Skeletal muscle tissue (tissue), 4 donors: ENCODE measurements around the gene OSMR. TPM values are rescaled to one million over a fixed set of nuclear protein-coding genes. Genes with fewer than 3 reads are reported as not detected.

Experiments
- H3K27ac ChIP-seq: one replicate; pipeline ENCODE4 v1.7.0; 2013; ENCODE audit warnings: mild to moderate bottlenecking, low read depth, low read length, inconsistent platforms
- H3K27me3 ChIP-seq, 3 donors: one replicate each; pipeline ENCODE4 v1.7.0; 2013; ENCODE audit warnings: low read length in 3 of 3; ENCODE audit not compliant: control insufficient read depth in 3 of 3, insufficient read depth in 3 of 3
- H3K36me3 ChIP-seq, 3 donors: one replicate each; pipeline ENCODE4 v1.7.0; 2013; ENCODE audit warnings: low read length in 3 of 3; ENCODE audit not compliant: control insufficient read depth in 3 of 3, insufficient read depth in 3 of 3
- H3K4me1 ChIP-seq, 3 donors: one replicate each; pipeline ENCODE4 v1.7.0; 2013; ENCODE audit warnings: low read length in 3 of 3, mild to moderate bottlenecking in 3 of 3; ENCODE audit not compliant: control insufficient read depth in 3 of 3, insufficient read depth in 3 of 3
- H3K4me3 ChIP-seq, 3 donors: one replicate each; pipeline ENCODE4 v1.7.0; 2013; ENCODE audit warnings: low read length in 3 of 3
- H3K9ac ChIP-seq, 3 donors: one replicate each; pipeline ENCODE4 v1.7.0; 2013; ENCODE audit warnings: low read length in 3 of 3, mild to moderate bottlenecking in 3 of 3, moderate library complexity in 2 of 3, low read depth in 1 of 3
- H3K9me3 ChIP-seq, 3 donors: one replicate each; pipeline ENCODE4 v1.7.0; 2013; ENCODE audit warnings: low read length in 3 of 3; ENCODE audit not compliant: control insufficient read depth in 3 of 3
- total RNA-seq: library from RNA; depleted of rRNA; stranded (reverse); fragments of >200 nt; gene quantifications from one replicate; pipeline ENCODE4 v1.2.3, GENCODE V29; 2014
- donor health status: Osteomylitis.

Gene OSMR
- total RNA-seq, 1 donor from 2014 or later, result 4.2 TPM

GRCh38 chr5:38961691-38962090 is 115.9 kb downstream of the OSMR start:
- H3K9me3 ChIP-seq, result no peaks in the 10 kb centered on the region
- no peak overlapping the region for H3K4me3 ChIP-seq
- H3K36me3 ChIP-seq, result peaks cover 17 to 38% (median 38%) of the 10 kb centered on the region in 3 donors
- no peaks in the 10 kb centered on the region for H3K27me3 ChIP-seq
- H3K4me1 ChIP-seq, result no peaks in the 10 kb centered on the region
- H3K9ac ChIP-seq, result no peak overlapping the region
- no peak overlapping the region for H3K27ac ChIP-seq

- no peaks in the 10 kb centered on the region for H3K27me3 ChIP-seq
- H3K9me3 ChIP-seq, result no peaks in the 10 kb centered on the region
- H3K36me3 ChIP-seq, result peaks cover 7 to 21% (median 18%) of the 10 kb centered on the region in 3 donors
- no peak overlapping the region for H3K4me3 ChIP-seq
- no peak overlapping the region for H3K9ac ChIP-seq
- no peaks in the 10 kb centered on the region for H3K4me1 ChIP-seq
- H3K27ac ChIP-seq, result no peak overlapping the region
Measured at GRCh38 chr5:38968665-38969064, 122.9 kb downstream of the OSMR start.

- H3K9me3 ChIP-seq, result no peaks in the 10 kb centered on the region
- no peak overlapping the region for H3K27ac ChIP-seq
- no peak overlapping the region for H3K9ac ChIP-seq
- H3K27me3 ChIP-seq, result no peaks in the 10 kb centered on the region
- no peaks in the 10 kb centered on the region for H3K4me1 ChIP-seq
- peaks cover 0 to 16% (median 5%) of the 10 kb centered on the region in 3 donors for H3K36me3 ChIP-seq
- no peak overlapping the region for H3K4me3 ChIP-seq
Measured at GRCh38 chr5:38978036-38978435, 132.2 kb downstream of the OSMR start.

GRCh38 chr5:38979535-38979934 is 133.7 kb downstream of the OSMR start:
- H3K36me3 ChIP-seq, result peaks cover 0 to 10% (median 2%) of the 10 kb centered on the region in 3 donors

More at GRCh38 chr5:38979535-38979934, 133.7 kb downstream of the OSMR start:
- H3K9ac ChIP-seq, result no peak overlapping the region
- H3K27ac ChIP-seq, result no peak overlapping the region
- no peaks in the 10 kb centered on the region for H3K4me1 ChIP-seq
- H3K4me3 ChIP-seq, result no peak overlapping the region
- H3K27me3 ChIP-seq, result no peaks in the 10 kb centered on the region
- no peaks in the 10 kb centered on the region for H3K9me3 ChIP-seq

Other genes starting within 250 kb of the OSMR start
- 32.9 TPM for gene RICTOR, start 228.4 kb downstream of the OSMR start, total RNA-seq